Esophagus muscularis mucosa (tissue), 4 donors: Measurements from ENCODE around the gene C19orf47. TPM values are rescaled to one million over a fixed set of nuclear protein-coding genes. Genes with fewer than 3 reads are reported as not detected.

ENCODE experiments used
- DNase-seq: peaks from one replicate; pipeline ENCODE4 v3.0.0-alpha.2; 2017; ENCODE audit errors: extremely low spot score
- H3K27ac ChIP-seq, 4 donors: fragments of 200-600 bp; sonication (generic); replicated peaks in 1 of 4; 1 replicate in 3 of 4; 2 replicates in 1 of 4; pipeline ENCODE4 v1.5.1; 2016 to 2019; ENCODE audit warnings: mild to moderate bottlenecking in 1 of 4
- H3K27me3 ChIP-seq, 4 donors: fragments of 200-600 bp; sonication (generic); one replicate each; pipeline versions ENCODE4 v1.5.1 to v1.6.0; 2016 to 2019
- H3K36me3 ChIP-seq, 4 donors: fragments of 200-600 bp; sonication (generic); one replicate each; pipeline ENCODE4 v1.5.1; 2016 to 2019
- H3K4me1 ChIP-seq, 4 donors: fragments of 200-600 bp; sonication (generic); one replicate each; pipeline ENCODE4 v1.5.1; 2016 to 2019
- H3K4me3 ChIP-seq, 4 donors: fragments of 200-600 bp; sonication (generic); 1 replicate in 2 of 4; 2 replicates in 2 of 4; pipeline ENCODE4 v1.5.1; 2016 to 2019; ENCODE audit warnings: mild to moderate bottlenecking in 4 of 4, moderate library complexity in 1 of 4
- H3K9me3 ChIP-seq, 4 donors: fragments of 200-600 bp; sonication (generic); 1 replicate in 3 of 4; 2 replicates in 1 of 4; pipeline ENCODE4 v1.5.1; 2016 to 2019
- EP300 ChIP-seq: sonication (generic); formaldehyde crosslinking; IDR thresholded peaks from one replicate; pipeline ENCODE4 v1.6.1; 2017; ENCODE audit warnings: antibody characterized with exemption
- POLR2A ChIP-seq: fragments of 450-650 bp; IDR thresholded peaks from one replicate; pipeline ENCODE4 v1.6.1; 2017; ENCODE audit warnings: antibody characterized with exemption, moderate library complexity, mild to moderate bottlenecking, low read depth
- POLR2AphosphoS5 ChIP-seq, 2 donors: sonication (generic); formaldehyde crosslinking; IDR thresholded peaks; one replicate each; pipeline ENCODE4 v1.6.1; 2017; ENCODE audit warnings: antibody characterized with exemption in 2 of 2
- WGBS: methylation state at CpG from one replicate; pipeline ENCODE4 v1.1.5; 2018; 5-methylcytosine and 5-hydroxymethylcytosine counted together
- intact Hi-C: fragments of 100-400 bp; cut with DNase I; formaldehyde crosslinking; loops from one replicate; pipeline ENCODE4 v1.15.1; 2023
- total RNA-seq, 4 donors: library from RNA; depleted of rRNA; stranded (reverse); fragments of >200 nt; gene quantifications; one replicate each; pipeline versions ENCODE4 v1.1.0 to v1.2.1, GENCODE V29; 2016
- TF ChIP-seq, protein P1 (sequence below), 3 experiments: fragments of 200-600 bp in 2 of 3; fragments of 450-650 bp in 1 of 3; sonication (generic) in 2 of 3; IDR thresholded peaks; one replicate each; pipeline ENCODE4 v1.5.1; 2017 to 2019; ENCODE audit warnings: antibody characterized with exemption in 3 of 3, mild to moderate bottlenecking in 2 of 3, moderate library complexity in 1 of 3

Gene C19orf47
- total RNA-seq, 4 donors from 2014 or later = 17.9 to 42.6 (median 26.8) TPM

DNA sequence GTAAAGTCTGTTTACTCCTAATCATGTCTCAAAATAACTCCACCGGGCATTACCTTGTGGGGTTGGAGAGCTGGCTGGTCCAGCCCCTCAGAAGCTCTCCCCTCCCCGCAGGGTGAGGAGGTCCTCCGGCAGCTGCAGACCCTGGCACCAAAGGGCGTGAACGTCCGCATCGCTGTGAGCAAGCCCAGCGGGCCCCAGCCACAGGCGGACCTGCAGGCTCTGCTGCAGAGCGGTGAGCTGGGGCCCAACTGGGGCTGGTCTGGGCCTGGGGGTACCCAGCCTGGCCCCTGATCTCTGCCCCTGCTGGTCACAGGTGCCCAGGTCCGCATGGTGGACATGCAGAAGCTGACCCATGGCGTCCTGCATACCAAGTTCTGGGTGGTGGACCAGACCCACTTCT lies 21.6 kb upstream of the C19orf47 start:
- Histone ChIP-seq H3K4me1 (peaks cover 5 to 23% (median 21%) of the 10 kb centered on the region in 4 donors), H3K27me3 (no peaks in the 10 kb centered on the region)

DNA sequence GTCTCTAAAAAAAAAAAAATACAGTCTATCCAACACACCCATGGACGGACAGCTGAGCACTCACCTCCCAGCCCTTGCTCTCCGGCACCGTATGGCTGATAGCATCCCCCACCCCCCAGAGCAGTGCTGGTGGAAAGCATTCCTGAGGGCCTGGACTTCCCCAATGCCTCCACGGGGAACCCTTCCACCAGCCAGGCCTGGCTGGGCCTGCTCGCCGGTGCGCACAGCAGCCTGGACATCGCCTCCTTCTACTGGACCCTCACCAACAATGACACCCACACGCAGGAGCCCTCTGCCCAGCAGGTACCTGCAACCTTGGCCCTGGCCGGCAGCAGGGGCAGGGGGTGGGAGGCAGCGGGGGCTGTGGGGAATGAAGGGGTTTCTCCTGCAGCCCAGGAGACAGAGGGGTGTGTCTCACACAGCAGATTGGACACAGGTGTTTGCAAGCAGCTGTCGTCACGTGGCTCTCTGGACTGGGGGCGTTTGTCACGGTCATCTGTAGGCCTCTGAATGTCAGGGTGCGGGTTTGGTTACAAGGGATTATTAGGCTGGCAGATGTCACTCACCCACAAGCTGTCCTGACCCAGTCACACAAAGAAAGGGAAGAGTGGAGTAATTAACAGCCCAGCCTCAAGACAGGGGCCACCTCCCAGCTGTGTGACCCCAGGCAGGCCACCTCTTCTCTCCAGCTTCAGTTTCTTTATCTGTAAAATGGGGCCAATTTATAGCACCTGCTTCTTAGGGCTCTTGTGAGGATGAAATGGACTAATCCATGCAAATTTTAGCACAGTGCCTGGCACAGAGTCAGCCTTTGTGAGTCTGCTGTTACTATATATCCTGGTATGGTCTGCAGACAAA lies 19.6 kb upstream of the C19orf47 start:
- intact Hi-C loops = no loop called here
- Histone ChIP-seq H3K4me3 (no peak overlapping the region), H3K27ac (no peak overlapping the region), H3K4me1 (peaks cover 5 to 24% (median 23%) of the 10 kb centered on the region in 4 donors), H3K27me3 (no peaks in the 10 kb centered on the region), H3K36me3 (peaks cover 10 to 66% (median 63%) of the 10 kb centered on the region in 4 donors), H3K9me3 (no peaks in the 10 kb centered on the region)
- no peak for DNase-seq
- WGBS = 88% methylated on average over 13 of the region's 16 CpGs
- TF ChIP-seq EP300 (no peak), POLR2A (no peak), POLR2AphosphoS5 (IDR thresholded peaks at IDR 0.05) (no peak)
- TF ChIP-seq, protein P1, sequence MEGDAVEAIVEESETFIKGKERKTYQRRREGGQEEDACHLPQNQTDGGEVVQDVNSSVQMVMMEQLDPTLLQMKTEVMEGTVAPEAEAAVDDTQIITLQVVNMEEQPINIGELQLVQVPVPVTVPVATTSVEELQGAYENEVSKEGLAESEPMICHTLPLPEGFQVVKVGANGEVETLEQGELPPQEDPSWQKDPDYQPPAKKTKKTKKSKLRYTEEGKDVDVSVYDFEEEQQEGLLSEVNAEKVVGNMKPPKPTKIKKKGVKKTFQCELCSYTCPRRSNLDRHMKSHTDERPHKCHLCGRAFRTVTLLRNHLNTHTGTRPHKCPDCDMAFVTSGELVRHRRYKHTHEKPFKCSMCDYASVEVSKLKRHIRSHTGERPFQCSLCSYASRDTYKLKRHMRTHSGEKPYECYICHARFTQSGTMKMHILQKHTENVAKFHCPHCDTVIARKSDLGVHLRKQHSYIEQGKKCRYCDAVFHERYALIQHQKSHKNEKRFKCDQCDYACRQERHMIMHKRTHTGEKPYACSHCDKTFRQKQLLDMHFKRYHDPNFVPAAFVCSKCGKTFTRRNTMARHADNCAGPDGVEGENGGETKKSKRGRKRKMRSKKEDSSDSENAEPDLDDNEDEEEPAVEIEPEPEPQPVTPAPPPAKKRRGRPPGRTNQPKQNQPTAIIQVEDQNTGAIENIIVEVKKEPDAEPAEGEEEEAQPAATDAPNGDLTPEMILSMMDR (IDR thresholded peaks at IDR 0.05) = no peak

More for the DNA sequence above, 21.6 kb upstream of the C19orf47 start:
- intact Hi-C loops = no loop called here
- Histone ChIP-seq H3K9me3 (no peaks in the 10 kb centered on the region), H3K27ac (no peak overlapping the region), H3K4me3 (no peak overlapping the region), H3K36me3 (peaks cover 13 to 86% (median 83%) of the 10 kb centered on the region in 4 donors)
- TF ChIP-seq POLR2AphosphoS5 (IDR thresholded peaks at IDR 0.05) (no peak), POLR2A (no peak), EP300 (no peak)
- TF ChIP-seq, protein P1 (IDR thresholded peaks at IDR 0.05) = no peak
- 100% methylated on average over 2 of the region's 12 CpGs for WGBS
- no peak for DNase-seq

DNA sequence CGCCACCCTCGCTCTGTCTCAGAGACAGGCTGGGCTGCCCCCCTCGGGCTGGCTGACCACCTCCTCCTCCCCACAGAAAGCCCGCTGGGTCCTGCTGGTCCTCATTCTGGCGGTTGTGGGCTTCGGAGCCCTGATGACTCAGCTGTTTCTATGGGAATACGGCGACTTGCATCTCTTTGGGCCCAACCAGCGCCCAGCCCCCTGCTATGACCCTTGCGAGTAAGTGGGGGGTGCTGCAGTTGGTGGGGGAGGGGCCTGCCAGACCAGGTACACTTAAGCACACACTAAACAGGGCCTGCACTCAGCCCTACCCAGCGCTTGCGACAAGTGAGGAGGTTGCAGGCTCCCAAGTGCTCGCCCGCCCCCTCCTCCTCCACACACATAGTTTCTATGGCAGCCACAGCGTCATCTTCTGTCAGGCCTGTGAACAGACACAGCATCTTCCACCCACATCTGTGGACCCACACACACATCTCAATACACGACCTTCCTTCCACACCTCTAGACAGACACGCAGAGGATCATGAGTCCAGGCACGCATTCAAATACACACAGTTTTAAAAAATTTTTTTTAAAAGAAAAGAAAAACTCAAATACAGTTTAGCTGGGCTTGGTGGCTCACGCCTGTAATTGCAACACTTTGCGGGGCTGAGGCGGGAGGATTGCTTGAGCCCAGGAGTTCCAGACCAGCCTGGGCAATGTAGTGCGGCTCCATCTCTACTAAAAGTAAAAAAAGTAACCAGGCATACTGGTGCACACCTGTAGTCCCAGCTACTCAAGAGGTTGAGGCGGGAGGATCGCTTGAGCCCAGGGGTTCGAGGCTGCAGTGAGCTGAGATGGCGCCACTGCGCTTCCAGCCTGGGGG lies 18.7 kb upstream of the C19orf47 start:
- intact Hi-C loops = no loop called here
- DNase-seq = no peak
- WGBS = 79% methylated on average over 21 of the region's 27 CpGs
- Histone ChIP-seq H3K27ac (no peak overlapping the region), H3K27me3 (no peaks in the 10 kb centered on the region), H3K4me3 (peak overlapping the region in 2 of 4 donors; percentile 50 to 58), H3K9me3 (no peaks in the 10 kb centered on the region), H3K4me1 (peaks cover 5 to 24% (median 23%) of the 10 kb centered on the region in 4 donors), H3K36me3 (peaks cover 7 to 58% (median 55%) of the 10 kb centered on the region in 4 donors)
- TF ChIP-seq EP300 = no peak
- TF ChIP-seq POLR2AphosphoS5 (IDR thresholded peaks at IDR 0.05) = no peak
- TF ChIP-seq, protein P1 (IDR thresholded peaks at IDR 0.05) = no peak
- no peak for TF ChIP-seq POLR2A

DNA sequence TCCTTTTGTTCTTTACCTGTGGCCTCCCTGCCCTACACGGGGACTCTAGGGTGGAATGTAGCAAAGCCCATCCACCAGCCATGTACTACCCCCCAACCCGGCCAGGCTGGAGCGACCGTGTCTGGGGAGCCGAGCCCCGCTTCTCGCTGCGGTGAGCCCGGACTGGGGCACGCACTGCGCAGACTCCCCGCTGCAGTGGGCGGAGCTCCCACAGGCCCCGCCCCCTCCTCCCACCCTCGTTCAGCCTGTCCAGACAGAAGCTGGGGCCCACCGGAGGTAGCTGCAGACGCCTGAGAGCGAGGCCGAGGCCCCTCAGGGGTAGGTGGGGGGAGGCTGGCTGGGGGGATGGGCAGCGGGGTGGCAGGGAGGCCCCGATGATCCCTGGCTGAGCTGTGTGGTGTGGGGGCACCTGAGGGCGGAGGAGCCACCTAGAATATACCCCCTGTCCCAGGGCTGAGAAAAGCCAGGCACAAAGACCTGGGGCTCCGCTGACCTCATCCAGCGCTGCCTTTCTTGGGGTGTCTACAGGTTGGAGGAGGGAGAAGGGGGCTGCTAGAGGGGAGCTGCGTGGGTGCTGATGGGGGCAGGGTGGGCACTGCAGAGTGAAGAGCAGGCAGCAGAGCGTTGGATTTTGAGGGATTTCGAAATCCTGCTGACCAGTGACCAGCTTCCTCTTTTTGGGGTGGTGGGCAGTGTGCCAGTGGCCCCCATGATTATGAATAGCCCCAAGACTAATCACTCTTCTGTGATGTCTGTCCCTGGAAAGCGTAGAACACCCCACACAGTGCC lies 17.6 kb upstream of the C19orf47 start:
- Histone ChIP-seq H3K4me3 (peak overlapping the region; percentile 43 to 58 (median 50)), H3K4me1 (peaks cover 5 to 27% (median 23%) of the 10 kb centered on the region in 4 donors), H3K36me3 (peaks cover 7 to 50% (median 44%) of the 10 kb centered on the region in 4 donors), H3K9me3 (no peaks in the 10 kb centered on the region), H3K27me3 (no peaks in the 10 kb centered on the region), H3K27ac (peak overlapping the region; percentile 32 to 60 (median 54))
- intact Hi-C loops = no loop called here
- WGBS = 36% methylated on average over 7 of the region's 28 CpGs
- TF ChIP-seq, protein P1 (IDR thresholded peaks at IDR 0.05) = no peak
- peak; percentile 44 to 50 for TF ChIP-seq POLR2AphosphoS5 (IDR thresholded peaks at IDR 0.05)
- DNase-seq = no peak
